GM18526 (cell line): ENCODE results near the gene ST6GALNAC5.

Experiments used
- POLR2A ChIP-seq: IDR thresholded peaks from 3 replicates; pipeline ENCODE4 v1.6.1; 2011; ENCODE audit not compliant: insufficient read length; ENCODE audit errors: extremely low read depth

ST6GALNAC5 gene

DNA sequence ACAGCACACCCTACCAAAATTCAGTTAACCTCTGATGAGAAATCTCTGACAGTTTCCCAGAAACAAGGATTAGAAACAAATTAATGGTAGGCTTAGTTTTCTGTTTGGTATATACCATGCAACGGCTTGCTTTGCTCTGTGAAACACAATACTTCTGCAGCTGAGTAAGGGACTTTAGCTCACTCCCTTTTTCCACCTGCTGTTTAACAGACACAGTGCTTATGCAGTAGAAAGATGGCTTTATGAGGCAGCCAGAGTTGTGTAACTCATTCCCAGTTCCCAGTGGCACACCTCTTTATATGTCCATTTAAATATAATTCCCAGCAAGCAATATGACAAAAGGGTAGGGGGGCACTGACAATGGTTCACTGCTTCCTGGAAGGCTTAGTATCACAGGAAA, 228.0 kb downstream of the ST6GALNAC5 start:
- TF ChIP-seq POLR2A = no peak

DNA sequence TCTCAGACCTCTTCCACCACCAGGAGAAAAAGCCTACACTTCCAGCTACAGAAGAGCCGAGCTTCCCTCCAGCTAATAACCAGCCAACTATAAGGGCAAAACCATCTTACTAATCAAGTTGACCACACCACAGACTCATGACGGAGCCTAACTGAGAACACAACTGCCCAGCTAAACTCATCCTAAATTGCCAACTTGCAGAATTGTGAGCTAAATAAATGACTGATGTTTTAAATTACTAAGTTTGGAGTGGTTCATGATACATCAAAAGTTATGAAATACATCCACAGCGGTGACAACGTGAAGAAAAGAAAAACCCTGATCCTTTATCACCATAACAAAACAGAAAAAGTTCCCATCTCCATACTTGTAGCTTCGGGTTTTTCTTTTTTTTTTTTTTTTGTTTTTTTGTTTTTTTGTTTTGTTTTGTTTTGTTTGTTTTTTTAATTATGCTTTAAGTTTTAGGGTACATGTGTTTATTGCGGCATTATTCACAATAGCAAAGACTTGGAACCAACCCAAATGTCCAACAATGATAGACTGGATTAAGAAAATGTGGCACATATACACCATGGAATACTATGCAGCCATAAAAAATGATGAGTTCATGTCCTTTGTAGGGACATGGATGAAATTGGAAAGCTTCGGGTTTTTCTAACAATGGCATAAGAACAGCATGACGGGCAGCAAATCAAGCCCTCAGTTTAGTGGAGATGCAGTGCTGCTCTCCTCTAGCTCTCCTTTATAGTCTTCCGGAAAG, 229.4 kb downstream of the ST6GALNAC5 start:
- TF ChIP-seq POLR2A = no peak

DNA sequence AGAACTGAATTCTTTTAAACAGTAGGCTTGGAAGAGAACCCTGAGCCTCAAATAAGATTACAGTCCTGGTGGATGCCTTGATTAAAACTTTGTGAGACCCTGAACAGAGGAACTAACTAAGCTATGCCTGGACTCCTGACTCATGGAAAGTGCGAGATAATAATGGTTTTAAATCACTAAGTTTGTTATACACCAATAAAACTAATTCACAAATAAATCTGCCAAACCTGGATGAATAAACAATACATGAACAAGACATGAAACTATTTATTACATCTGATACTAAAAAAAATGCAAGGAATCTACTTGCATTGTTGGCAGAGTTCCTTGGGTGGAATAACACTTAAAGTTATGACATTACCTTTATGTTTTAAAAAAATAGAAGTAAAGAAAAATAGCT, 233.6 kb downstream of the ST6GALNAC5 start:
- no peak for TF ChIP-seq POLR2A

DNA sequence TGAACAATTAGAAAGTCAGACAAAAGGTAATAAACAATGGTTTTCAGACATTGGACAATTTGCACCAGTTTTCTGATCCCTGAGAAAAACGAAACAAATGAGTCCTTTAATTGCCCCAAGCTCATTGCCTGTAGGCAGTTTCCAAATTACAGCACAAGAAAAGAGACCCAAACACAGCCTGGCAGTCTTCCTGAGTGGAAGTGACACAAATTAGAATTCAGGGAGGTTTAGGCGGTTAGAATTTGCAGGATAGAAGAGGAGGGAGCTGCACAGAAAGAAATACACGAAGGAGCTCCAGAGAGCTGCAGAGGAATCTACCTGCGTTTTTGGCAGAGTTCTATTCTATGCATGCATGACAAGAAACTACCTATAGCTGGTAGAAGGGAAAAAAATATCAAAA, 236.2 kb downstream of the ST6GALNAC5 start:
- TF ChIP-seq POLR2A = no peak

DNA sequence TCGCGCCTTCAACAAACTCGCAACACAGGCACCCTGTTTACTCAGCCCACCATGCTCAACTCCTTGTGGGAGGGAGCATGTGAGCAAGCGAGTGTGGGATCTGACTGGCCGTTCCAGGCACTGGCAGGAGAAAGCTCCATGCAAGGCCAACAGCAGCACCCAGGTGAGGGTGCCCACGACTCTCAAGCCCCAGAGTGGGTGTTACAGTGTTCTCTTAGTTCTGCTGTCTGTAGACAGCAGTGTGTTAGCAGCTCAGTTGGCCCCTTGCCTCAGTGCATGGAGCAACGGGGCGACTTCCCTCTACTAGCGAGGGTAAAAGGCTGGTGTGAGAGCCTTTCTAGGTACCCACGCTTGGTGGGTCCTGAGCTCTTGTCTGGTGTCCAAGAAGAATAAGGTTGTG, 237.4 kb downstream of the ST6GALNAC5 start:
- no peak for TF ChIP-seq POLR2A
